ENCODE results near the gene KIF13A.
A peak's percentile ranks its signal among the peaks of the same experiment; 100 is the strongest.

KIF13A gene

GRCh38 chr6:17987447-17987696 is at the start of gene KIF13A:
Gene KIF13A, minus strand, starts transcription at chr6:17987635. Its CDS starts 172 bp downstream, at chr6:17987463.
- peaks cover 8% of the 10 kb centered on the region; the same call in 1 of the 2 replicates for H3K27me3 ChIP-seq (ENCODE audit: control insufficient read depth, insufficient read depth, low read length)
- peak within 1 kb of the TSS; percentile 67; the same call in 1 of the 2 replicates for H3K27ac ChIP-seq (ENCODE audit: low read depth, low read length)
- H3K4me3 ChIP-seq (ENCODE audit: low read depth, low read length): peak within 1 kb of the TSS; percentile 85
- peaks cover 3% of the 10 kb centered on the region; the same call in 1 of the 2 replicates for H3K36me3 ChIP-seq (ENCODE audit: control insufficient read depth, insufficient read depth, low read length)
- peak within 1 kb of the TSS; percentile 76 for H3K9ac ChIP-seq (ENCODE audit: low read length)
- peaks cover 31% of the 10 kb centered on the region for H3K4me1 ChIP-seq (ENCODE audit: control insufficient read depth, insufficient read depth, low read length)
- no peaks in the 10 kb centered on the region for H3K9me3 ChIP-seq (ENCODE audit: control insufficient read depth, insufficient read depth, low read depth, low read length)

GRCh38 chr6:18036781-18037180 is 49.3 kb upstream of the KIF13A start:
- H3K4me3 ChIP-seq (ENCODE audit: low read depth, low read length): no peak overlapping the region
- H3K27me3 ChIP-seq (ENCODE audit: control insufficient read depth, insufficient read depth, low read length): no peaks in the 10 kb centered on the region
- no peaks in the 10 kb centered on the region for H3K36me3 ChIP-seq (ENCODE audit: control insufficient read depth, insufficient read depth, low read length)
- H3K27ac ChIP-seq (ENCODE audit: low read depth, low read length): no peak overlapping the region
- H3K4me1 ChIP-seq (ENCODE audit: control insufficient read depth, insufficient read depth, low read length): no peaks in the 10 kb centered on the region
- H3K9me3 ChIP-seq (ENCODE audit: control insufficient read depth, insufficient read depth, low read depth, low read length): no peaks in the 10 kb centered on the region
- H3K9ac ChIP-seq (ENCODE audit: low read length): no peak overlapping the region

GRCh38 chr6:18035330-18035854 is 48.0 kb upstream of the KIF13A start:
- Histone ChIP-seq H3K27ac (ENCODE audit: low read depth, low read length) (no peak overlapping the region), H3K27me3 (ENCODE audit: control insufficient read depth, insufficient read depth, low read length) (no peaks in the 10 kb centered on the region), H3K36me3 (ENCODE audit: control insufficient read depth, insufficient read depth, low read length) (no peaks in the 10 kb centered on the region), H3K9me3 (ENCODE audit: control insufficient read depth, insufficient read depth, low read depth, low read length) (no peaks in the 10 kb centered on the region), H3K9ac (ENCODE audit: low read length) (no peak overlapping the region), H3K4me1 (ENCODE audit: control insufficient read depth, insufficient read depth, low read length) (no peaks in the 10 kb centered on the region), H3K4me3 (ENCODE audit: low read depth, low read length) (no peak overlapping the region)

GRCh38 chr6:18034798-18035202 is 47.4 kb upstream of the KIF13A start:
- no peak overlapping the region for H3K4me3 ChIP-seq (ENCODE audit: low read depth, low read length)

GRCh38 chr6:18031680-18032256 is 44.3 kb upstream of the KIF13A start:
- no peaks in the 10 kb centered on the region for H3K27me3 ChIP-seq (ENCODE audit: control insufficient read depth, insufficient read depth, low read length)
- peaks cover 3% of the 10 kb centered on the region; the same call in 1 of the 2 replicates for H3K4me1 ChIP-seq (ENCODE audit: control insufficient read depth, insufficient read depth, low read length)
- no peaks in the 10 kb centered on the region for H3K9me3 ChIP-seq (ENCODE audit: control insufficient read depth, insufficient read depth, low read depth, low read length)
- no peaks in the 10 kb centered on the region for H3K36me3 ChIP-seq (ENCODE audit: control insufficient read depth, insufficient read depth, low read length)
- no peak overlapping the region for H3K9ac ChIP-seq (ENCODE audit: low read length)
- no peak overlapping the region for H3K4me3 ChIP-seq (ENCODE audit: low read depth, low read length)
- H3K27ac ChIP-seq (ENCODE audit: low read depth, low read length): no peak overlapping the region

More at GRCh38 chr6:18034798-18035202, 47.4 kb upstream of the KIF13A start:
- no peak overlapping the region for H3K9ac ChIP-seq (ENCODE audit: low read length)
- no peak overlapping the region for H3K27ac ChIP-seq (ENCODE audit: low read depth, low read length)
- H3K4me1 ChIP-seq (ENCODE audit: control insufficient read depth, insufficient read depth, low read length): no peaks in the 10 kb centered on the region
- H3K9me3 ChIP-seq (ENCODE audit: control insufficient read depth, insufficient read depth, low read depth, low read length): no peaks in the 10 kb centered on the region
- H3K36me3 ChIP-seq (ENCODE audit: control insufficient read depth, insufficient read depth, low read length): no peaks in the 10 kb centered on the region
- H3K27me3 ChIP-seq (ENCODE audit: control insufficient read depth, insufficient read depth, low read length): no peaks in the 10 kb centered on the region

GRCh38 chr6:18031189-18031588 is 43.8 kb upstream of the KIF13A start:
- Histone ChIP-seq H3K4me1 (ENCODE audit: control insufficient read depth, insufficient read depth, low read length) (peaks cover 3% of the 10 kb centered on the region; the same call in 1 of the 2 replicates), H3K27me3 (ENCODE audit: control insufficient read depth, insufficient read depth, low read length) (no peaks in the 10 kb centered on the region), H3K9me3 (ENCODE audit: control insufficient read depth, insufficient read depth, low read depth, low read length) (no peaks in the 10 kb centered on the region), H3K9ac (ENCODE audit: low read length) (no peak overlapping the region), H3K27ac (ENCODE audit: low read depth, low read length) (no peak overlapping the region), H3K36me3 (ENCODE audit: control insufficient read depth, insufficient read depth, low read length) (no peaks in the 10 kb centered on the region), H3K4me3 (ENCODE audit: low read depth, low read length) (no peak overlapping the region)

- H3K27ac ChIP-seq (ENCODE audit: low read depth, low read length): no peak overlapping the region
- peaks cover 11% of the 10 kb centered on the region for H3K4me1 ChIP-seq (ENCODE audit: control insufficient read depth, insufficient read depth, low read length)
- no peaks in the 10 kb centered on the region for H3K36me3 ChIP-seq (ENCODE audit: control insufficient read depth, insufficient read depth, low read length)
- H3K4me3 ChIP-seq (ENCODE audit: low read depth, low read length): no peak overlapping the region
- no peaks in the 10 kb centered on the region for H3K9me3 ChIP-seq (ENCODE audit: control insufficient read depth, insufficient read depth, low read depth, low read length)
- H3K27me3 ChIP-seq (ENCODE audit: control insufficient read depth, insufficient read depth, low read length): no peaks in the 10 kb centered on the region
- no peak overlapping the region for H3K9ac ChIP-seq (ENCODE audit: low read length)
Measured at GRCh38 chr6:18028332-18028731, 40.9 kb upstream of the KIF13A start.

GRCh38 chr6:18025596-18025995 is 38.2 kb upstream of the KIF13A start:
- H3K27ac ChIP-seq (ENCODE audit: low read depth, low read length): no peak overlapping the region
- H3K36me3 ChIP-seq (ENCODE audit: control insufficient read depth, insufficient read depth, low read length): no peaks in the 10 kb centered on the region
- H3K27me3 ChIP-seq (ENCODE audit: control insufficient read depth, insufficient read depth, low read length): no peaks in the 10 kb centered on the region
- H3K4me1 ChIP-seq (ENCODE audit: control insufficient read depth, insufficient read depth, low read length): peaks cover 25% of the 10 kb centered on the region
- H3K9ac ChIP-seq (ENCODE audit: low read length): no peak overlapping the region
- no peaks in the 10 kb centered on the region for H3K9me3 ChIP-seq (ENCODE audit: control insufficient read depth, insufficient read depth, low read depth, low read length)
- H3K4me3 ChIP-seq (ENCODE audit: low read depth, low read length): no peak overlapping the region

- Histone ChIP-seq H3K4me1 (ENCODE audit: control insufficient read depth, insufficient read depth, low read length) (peaks cover 25% of the 10 kb centered on the region), H3K9ac (ENCODE audit: low read length) (no peak overlapping the region), H3K27me3 (ENCODE audit: control insufficient read depth, insufficient read depth, low read length) (no peaks in the 10 kb centered on the region), H3K4me3 (ENCODE audit: low read depth, low read length) (no peak overlapping the region), H3K27ac (ENCODE audit: low read depth, low read length) (no peak overlapping the region), H3K9me3 (ENCODE audit: control insufficient read depth, insufficient read depth, low read depth, low read length) (no peaks in the 10 kb centered on the region), H3K36me3 (ENCODE audit: control insufficient read depth, insufficient read depth, low read length) (no peaks in the 10 kb centered on the region)
Measured at GRCh38 chr6:18024876-18025275, 37.4 kb upstream of the KIF13A start.

- Histone ChIP-seq H3K9ac (ENCODE audit: low read length) (no peak overlapping the region), H3K27ac (ENCODE audit: low read depth, low read length) (peak overlapping the region; percentile 48; the same call in 1 of the 2 replicates)
Measured at GRCh38 chr6:18023891-18024290, 36.5 kb upstream of the KIF13A start.

GRCh38 chr6:18022398-18023231 is 35.2 kb upstream of the KIF13A start:
- Histone ChIP-seq H3K9ac (ENCODE audit: low read length) (peak overlapping the region; percentile 30), H3K4me3 (ENCODE audit: low read depth, low read length) (peak overlapping the region; percentile 15), H3K9me3 (ENCODE audit: control insufficient read depth, insufficient read depth, low read depth, low read length) (no peaks in the 10 kb centered on the region), H3K27ac (ENCODE audit: low read depth, low read length) (peak overlapping the region; percentile 48), H3K27me3 (ENCODE audit: control insufficient read depth, insufficient read depth, low read length) (no peaks in the 10 kb centered on the region), H3K36me3 (ENCODE audit: control insufficient read depth, insufficient read depth, low read length) (no peaks in the 10 kb centered on the region), H3K4me1 (ENCODE audit: control insufficient read depth, insufficient read depth, low read length) (peaks cover 22% of the 10 kb centered on the region)

More at GRCh38 chr6:18023891-18024290, 36.5 kb upstream of the KIF13A start:
- H3K36me3 ChIP-seq (ENCODE audit: control insufficient read depth, insufficient read depth, low read length): no peaks in the 10 kb centered on the region
- H3K9me3 ChIP-seq (ENCODE audit: control insufficient read depth, insufficient read depth, low read depth, low read length): no peaks in the 10 kb centered on the region
- peaks cover 25% of the 10 kb centered on the region for H3K4me1 ChIP-seq (ENCODE audit: control insufficient read depth, insufficient read depth, low read length)
- no peaks in the 10 kb centered on the region for H3K27me3 ChIP-seq (ENCODE audit: control insufficient read depth, insufficient read depth, low read length)
- no peak overlapping the region for H3K4me3 ChIP-seq (ENCODE audit: low read depth, low read length)
